ENCODE measurements around the gene LRP6.
"Not testable (repeated sequence)": the region's sequence is repeated elsewhere in the genome, so short reads cannot be mapped to it uniquely, and the experiment has no call there.

Gene LRP6

GRCh38 chr12:12180575-12180974, 86.3 kb downstream of the LRP6 start:
- no peak for DNase-seq (ENCODE audit: low read depth)

- no peak for DNase-seq (ENCODE audit: low read depth)
These were observed 86.7 kb downstream of the LRP6 start for GRCh38 chr12:12180136-12180535.

- no peak for DNase-seq (ENCODE audit: low read depth)
These were observed 88.3 kb downstream of the LRP6 start for GRCh38 chr12:12178559-12178958.

GRCh38 chr12:12176402-12176801, 90.4 kb downstream of the LRP6 start:
- DNase-seq (ENCODE audit: low read depth) = no peak

GRCh38 chr12:12171991-12172511, 94.8 kb downstream of the LRP6 start:
- DNase-seq (ENCODE audit: low read depth) = no peak

- DNase-seq (ENCODE audit: low read depth) = no peak
These were observed 99.0 kb downstream of the LRP6 start for GRCh38 chr12:12167847-12168246.

- no peak for DNase-seq (ENCODE audit: low read depth)
These were observed 100.1 kb downstream of the LRP6 start for GRCh38 chr12:12166751-12167150.

GRCh38 chr12:12159988-12160387, 106.9 kb downstream of the LRP6 start:
- DNase-seq (ENCODE audit: low read depth) = no peak

GRCh38 chr12:12158858-12159257, 108.0 kb downstream of the LRP6 start:
- DNase-seq (ENCODE audit: low read depth) = no peak

GRCh38 chr12:12157424-12157823, 109.4 kb downstream of the LRP6 start:
- no peak for DNase-seq (ENCODE audit: low read depth)

- DNase-seq (ENCODE audit: low read depth) = no peak
These were observed 110.0 kb downstream of the LRP6 start for GRCh38 chr12:12156828-12157227.

GRCh38 chr12:12156116-12156515, 110.7 kb downstream of the LRP6 start:
- DNase-seq (ENCODE audit: low read depth) = no peak

GRCh38 chr12:12153596-12153995, 113.2 kb downstream of the LRP6 start:
- no peak for DNase-seq (ENCODE audit: low read depth)

- no peak for DNase-seq (ENCODE audit: low read depth)
These were observed 119.7 kb downstream of the LRP6 start for GRCh38 chr12:12147111-12147510.

- DNase-seq (ENCODE audit: low read depth) = not testable (repeated sequence)
These were observed 122.3 kb downstream of the LRP6 start for GRCh38 chr12:12144531-12144930.

- DNase-seq (ENCODE audit: low read depth) = no peak
These were observed 125.8 kb downstream of the LRP6 start for GRCh38 chr12:12141000-12141399.

GRCh38 chr12:12138203-12139154, 128.4 kb downstream of the LRP6 start:
- DNase-seq (ENCODE audit: low read depth) = no peak

GRCh38 chr12:12133785-12134184, 133.1 kb downstream of the LRP6 start:
- no peak for DNase-seq (ENCODE audit: low read depth)

GRCh38 chr12:12133259-12133658, 133.6 kb downstream of the LRP6 start:
- no peak for DNase-seq (ENCODE audit: low read depth)

- no peak for DNase-seq (ENCODE audit: low read depth)
These were observed 138.2 kb downstream of the LRP6 start for GRCh38 chr12:12128670-12129069.

- no peak for DNase-seq (ENCODE audit: low read depth)
These were observed 139.5 kb downstream of the LRP6 start for GRCh38 chr12:12127304-12127703.

- DNase-seq (ENCODE audit: low read depth) = no peak
These were observed 140.3 kb downstream of the LRP6 start for GRCh38 chr12:12126551-12126950.

GRCh38 chr12:12123036-12123604, 143.7 kb downstream of the LRP6 start:
- DNase-seq (ENCODE audit: low read depth) = no peak
